HepG2 (cell line): ENCODE results near the gene ADGRG1. TPM values are rescaled to one million over a fixed set of nuclear protein-coding genes. Genes with fewer than 3 reads are reported as not detected.
A peak's percentile ranks its signal among the peaks of the same experiment; 100 is the strongest.

ENCODE experiments used
- AGO1 ChIP-seq: fragments of 200-400 bp; formaldehyde crosslinking; IDR thresholded peaks from 2 replicates; pipeline ENCODE4 v1.6.1; 2017; ENCODE audit warnings: mild to moderate bottlenecking, low read depth, low read length, moderate library complexity; ENCODE audit not compliant: poor library complexity, severe bottlenecking
- HDAC2 ChIP-seq: sonication (generic); formaldehyde crosslinking; IDR thresholded peaks from 2 replicates; pipeline ENCODE4 v1.4.0; 2020; ENCODE audit warnings: missing genetic modification reagents
- MZF1 ChIP-seq: sonication (generic); formaldehyde crosslinking; IDR thresholded peaks from 2 replicates; pipeline ENCODE4 v1.8.1; 2023; ENCODE audit warnings: mild to moderate bottlenecking, missing genetic modification reagents, borderline replicate concordance
- NCOR1 ChIP-seq: fragments of 200-600 bp; sonication (generic); IDR thresholded peaks from 2 replicates; pipeline ENCODE4 v1.7.0; 2017; ENCODE audit warnings: antibody characterized with exemption, low read length, borderline replicate concordance
- ZKSCAN8 ChIP-seq: IDR thresholded peaks from 2 replicates; pipeline ENCODE4 v1.6.1; 2016; ENCODE audit warnings: borderline replicate concordance, missing genetic modification reagents, missing compliant biosample characterization
- ZNF20 ChIP-seq: sonication (generic); formaldehyde crosslinking; IDR thresholded peaks from 2 replicates; pipeline ENCODE4 v1.4.0; 2020; ENCODE audit warnings: mild to moderate bottlenecking, moderate library complexity, missing genetic modification reagents
- ZNF292 ChIP-seq: sonication (generic); formaldehyde crosslinking; IDR thresholded peaks from 2 replicates; pipeline ENCODE4 v1.8.1; 2022; ENCODE audit warnings: mild to moderate bottlenecking, low read depth, missing genetic modification reagents, borderline replicate concordance
- ZNF296 ChIP-seq: sonication (generic); formaldehyde crosslinking; conservative IDR thresholded peaks from 2 replicates; pipeline ENCODE4 v1.5.0; 2020; ENCODE audit warnings: mild to moderate bottlenecking, missing genetic modification reagents
- ZNF598 ChIP-seq: sonication (generic); formaldehyde crosslinking; IDR thresholded peaks from 2 replicates; pipeline ENCODE4 v1.5.1; 2020; ENCODE audit warnings: mild to moderate bottlenecking, missing genetic modification reagents, borderline replicate concordance
- ZNF747 ChIP-seq: sonication (generic); formaldehyde crosslinking; IDR thresholded peaks from 2 replicates; pipeline ENCODE4 v1.8.1; 2023; ENCODE audit warnings: missing genetic modification reagents, mild to moderate bottlenecking, borderline replicate concordance
- polyA plus RNA-seq, 8 experiments: library from polyadenylated mRNA; depleted of rRNA in 3 of 8; stranded (reverse) in 7 of 8; unstranded in 1 of 8; fragments of >200 nt; fragmentation: Illumina TruSeq in 4 of 8; extraction: Trizol in 4 of 8; gene quantifications; 2 replicates each; pipeline versions ENCODE4 v1.2.1 to v1.2.3, GENCODE V29; 2011 to 2016; ENCODE audit warnings: low read depth in 4 of 8, missing spikeins in 1 of 8, mixed read lengths in 1 of 8; ENCODE audit not compliant: insufficient read depth in 1 of 8
- total RNA-seq, 5 experiments: library from RNA; depleted of rRNA; stranded (reverse); fragments of >200 nt; fragmentation: Illumina TruSeq; extraction: Trizol; gene quantifications; 2 replicates each; pipeline ENCODE4 v1.2.3, GENCODE V29; 2016; ENCODE audit warnings: low read depth in 1 of 5
- TF ChIP-seq, protein P1 (sequence below): sonication (generic); formaldehyde crosslinking; IDR thresholded peaks from 2 replicates; pipeline ENCODE4 v1.4.0; 2020; ENCODE audit warnings: missing genetic modification reagents, mild to moderate bottlenecking, borderline replicate concordance
- TF ChIP-seq, protein P2 (sequence below): sonication (generic); formaldehyde crosslinking; IDR thresholded peaks from 2 replicates; pipeline ENCODE4 v1.4.0; 2020; ENCODE audit warnings: missing genetic modification reagents, borderline replicate concordance
- TF ChIP-seq, protein P3 (sequence below): sonication (generic); formaldehyde crosslinking; IDR thresholded peaks from 2 replicates; pipeline ENCODE4 v1.4.0; 2020; ENCODE audit warnings: missing genetic modification reagents, mild to moderate bottlenecking, borderline replicate concordance
- TF ChIP-seq, protein P4 (sequence below): sonication (generic); formaldehyde crosslinking; IDR thresholded peaks from 2 replicates; pipeline ENCODE4 v1.4.0; 2020; ENCODE audit warnings: missing genetic modification reagents
- TF ChIP-seq, protein P5 (sequence below): sonication (generic); formaldehyde crosslinking; IDR thresholded peaks from 2 replicates; pipeline ENCODE4 v1.4.0; 2020; ENCODE audit warnings: mild to moderate bottlenecking, low read depth, missing genetic modification reagents
- TF ChIP-seq, protein P6 (sequence below): sonication (generic); formaldehyde crosslinking; IDR thresholded peaks from 2 replicates; pipeline ENCODE4 v1.8.1; 2023; ENCODE audit warnings: mild to moderate bottlenecking, moderate library complexity, missing genetic modification reagents

Gene ADGRG1
- total and polyA plus RNA-seq, 2 of the 13 experiments (the other 11 are each of a cell fraction or from before 2014, with no cell fraction given) = 2.7 to 5.9 TPM

DNA sequence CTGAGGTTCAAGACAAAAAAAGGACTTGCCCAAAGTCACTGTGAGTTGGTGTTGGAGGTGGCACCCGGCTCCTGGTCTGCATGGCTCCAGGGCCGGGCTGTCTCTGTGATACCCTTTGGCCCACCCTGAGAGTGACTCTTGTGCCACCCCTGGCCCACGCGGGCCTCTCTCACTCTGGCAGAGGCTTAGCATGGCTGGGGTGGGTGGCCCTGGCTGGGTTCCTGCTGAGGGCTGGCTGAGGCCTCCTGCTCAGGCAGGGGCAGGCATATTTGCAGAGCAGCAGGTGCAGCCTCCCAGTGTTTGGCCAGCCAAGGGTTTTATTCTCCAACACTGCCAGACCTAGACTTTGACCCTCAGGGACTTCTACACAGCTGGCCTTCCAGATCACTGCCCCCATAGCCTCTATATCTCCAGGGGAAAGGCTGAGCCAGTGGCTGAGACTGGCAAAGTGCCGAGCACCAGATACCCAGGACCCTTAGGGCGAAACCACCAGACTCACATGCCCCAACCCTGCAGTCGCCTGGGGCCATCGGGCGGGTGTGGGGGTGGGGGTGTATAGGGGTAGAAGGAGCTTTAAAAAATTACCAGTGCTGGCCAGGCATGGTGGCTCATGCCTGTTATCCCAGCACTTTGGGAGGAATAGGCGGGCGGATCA is 21.5 kb upstream of the ADGRG1 start (continued):
- TF ChIP-seq ZNF296 (CRISPR knock-in tag) (no peak; the same call in 1 of the 2 replicates), ZKSCAN8 (CRISPR knock-in tag) (no peak), ZNF598 (CRISPR knock-in tag) (peak; percentile 83; the same call in 1 of the 2 replicates), ZNF747 (CRISPR knock-in tag) (no peak), NCOR1 (peak; percentile 45; the same call in 1 of the 2 replicates), AGO1 (peak; percentile 49), ZNF20 (CRISPR knock-in tag) (no peak), HDAC2 (CRISPR knock-in tag) (peak; percentile 68), ZNF292 (CRISPR knock-in tag) (peak; percentile 97), MZF1 (CRISPR knock-in tag) (no peak)
- TF ChIP-seq, protein P1, sequence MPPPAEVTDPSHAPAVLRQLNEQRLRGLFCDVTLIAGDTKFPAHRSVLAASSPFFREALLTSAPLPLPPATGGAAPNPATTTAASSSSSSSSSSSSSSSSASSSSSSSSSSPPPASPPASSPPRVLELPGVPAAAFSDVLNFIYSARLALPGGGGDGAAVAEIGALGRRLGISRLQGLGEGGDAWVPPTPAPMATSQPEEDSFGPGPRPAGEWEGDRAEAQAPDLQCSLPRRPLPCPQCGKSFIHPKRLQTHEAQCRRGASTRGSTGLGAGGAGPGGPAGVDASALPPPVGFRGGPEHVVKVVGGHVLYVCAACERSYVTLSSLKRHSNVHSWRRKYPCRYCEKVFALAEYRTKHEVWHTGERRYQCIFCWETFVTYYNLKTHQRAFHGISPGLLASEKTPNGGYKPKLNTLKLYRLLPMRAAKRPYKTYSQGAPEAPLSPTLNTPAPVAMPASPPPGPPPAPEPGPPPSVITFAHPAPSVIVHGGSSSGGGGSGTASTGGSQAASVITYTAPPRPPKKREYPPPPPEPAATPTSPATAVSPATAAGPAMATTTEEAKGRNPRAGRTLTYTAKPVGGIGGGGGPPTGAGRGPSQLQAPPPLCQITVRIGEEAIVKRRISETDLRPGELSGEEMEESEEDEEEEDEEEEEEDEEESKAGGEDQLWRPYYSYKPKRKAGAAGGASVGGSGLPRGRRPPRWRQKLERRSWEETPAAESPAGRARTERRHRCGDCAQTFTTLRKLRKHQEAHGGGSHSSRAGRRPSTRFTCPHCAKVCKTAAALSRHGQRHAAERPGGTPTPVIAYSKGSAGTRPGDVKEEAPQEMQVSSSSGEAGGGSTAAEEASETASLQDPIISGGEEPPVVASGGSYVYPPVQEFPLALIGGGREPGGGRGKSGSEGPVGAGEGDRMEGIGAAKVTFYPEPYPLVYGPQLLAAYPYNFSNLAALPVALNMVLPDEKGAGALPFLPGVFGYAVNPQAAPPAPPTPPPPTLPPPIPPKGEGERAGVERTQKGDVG = no peak
- TF ChIP-seq, protein P2, sequence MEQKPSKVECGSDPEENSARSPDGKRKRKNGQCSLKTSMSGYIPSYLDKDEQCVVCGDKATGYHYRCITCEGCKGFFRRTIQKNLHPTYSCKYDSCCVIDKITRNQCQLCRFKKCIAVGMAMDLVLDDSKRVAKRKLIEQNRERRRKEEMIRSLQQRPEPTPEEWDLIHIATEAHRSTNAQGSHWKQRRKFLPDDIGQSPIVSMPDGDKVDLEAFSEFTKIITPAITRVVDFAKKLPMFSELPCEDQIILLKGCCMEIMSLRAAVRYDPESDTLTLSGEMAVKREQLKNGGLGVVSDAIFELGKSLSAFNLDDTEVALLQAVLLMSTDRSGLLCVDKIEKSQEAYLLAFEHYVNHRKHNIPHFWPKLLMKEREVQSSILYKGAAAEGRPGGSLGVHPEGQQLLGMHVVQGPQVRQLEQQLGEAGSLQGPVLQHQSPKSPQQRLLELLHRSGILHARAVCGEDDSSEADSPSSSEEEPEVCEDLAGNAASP (CRISPR knock-in tag) = no peak; the same call in 1 of the 2 replicates
- TF ChIP-seq, protein P3, sequence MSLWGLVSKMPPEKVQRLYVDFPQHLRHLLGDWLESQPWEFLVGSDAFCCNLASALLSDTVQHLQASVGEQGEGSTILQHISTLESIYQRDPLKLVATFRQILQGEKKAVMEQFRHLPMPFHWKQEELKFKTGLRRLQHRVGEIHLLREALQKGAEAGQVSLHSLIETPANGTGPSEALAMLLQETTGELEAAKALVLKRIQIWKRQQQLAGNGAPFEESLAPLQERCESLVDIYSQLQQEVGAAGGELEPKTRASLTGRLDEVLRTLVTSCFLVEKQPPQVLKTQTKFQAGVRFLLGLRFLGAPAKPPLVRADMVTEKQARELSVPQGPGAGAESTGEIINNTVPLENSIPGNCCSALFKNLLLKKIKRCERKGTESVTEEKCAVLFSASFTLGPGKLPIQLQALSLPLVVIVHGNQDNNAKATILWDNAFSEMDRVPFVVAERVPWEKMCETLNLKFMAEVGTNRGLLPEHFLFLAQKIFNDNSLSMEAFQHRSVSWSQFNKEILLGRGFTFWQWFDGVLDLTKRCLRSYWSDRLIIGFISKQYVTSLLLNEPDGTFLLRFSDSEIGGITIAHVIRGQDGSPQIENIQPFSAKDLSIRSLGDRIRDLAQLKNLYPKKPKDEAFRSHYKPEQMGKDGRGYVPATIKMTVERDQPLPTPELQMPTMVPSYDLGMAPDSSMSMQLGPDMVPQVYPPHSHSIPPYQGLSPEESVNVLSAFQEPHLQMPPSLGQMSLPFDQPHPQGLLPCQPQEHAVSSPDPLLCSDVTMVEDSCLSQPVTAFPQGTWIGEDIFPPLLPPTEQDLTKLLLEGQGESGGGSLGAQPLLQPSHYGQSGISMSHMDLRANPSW (CRISPR knock-in tag) = no peak
- TF ChIP-seq, protein P4, sequence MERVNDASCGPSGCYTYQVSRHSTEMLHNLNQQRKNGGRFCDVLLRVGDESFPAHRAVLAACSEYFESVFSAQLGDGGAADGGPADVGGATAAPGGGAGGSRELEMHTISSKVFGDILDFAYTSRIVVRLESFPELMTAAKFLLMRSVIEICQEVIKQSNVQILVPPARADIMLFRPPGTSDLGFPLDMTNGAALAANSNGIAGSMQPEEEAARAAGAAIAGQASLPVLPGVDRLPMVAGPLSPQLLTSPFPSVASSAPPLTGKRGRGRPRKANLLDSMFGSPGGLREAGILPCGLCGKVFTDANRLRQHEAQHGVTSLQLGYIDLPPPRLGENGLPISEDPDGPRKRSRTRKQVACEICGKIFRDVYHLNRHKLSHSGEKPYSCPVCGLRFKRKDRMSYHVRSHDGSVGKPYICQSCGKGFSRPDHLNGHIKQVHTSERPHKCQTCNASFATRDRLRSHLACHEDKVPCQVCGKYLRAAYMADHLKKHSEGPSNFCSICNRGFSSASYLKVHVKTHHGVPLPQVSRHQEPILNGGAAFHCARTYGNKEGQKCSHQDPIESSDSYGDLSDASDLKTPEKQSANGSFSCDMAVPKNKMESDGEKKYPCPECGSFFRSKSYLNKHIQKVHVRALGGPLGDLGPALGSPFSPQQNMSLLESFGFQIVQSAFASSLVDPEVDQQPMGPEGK (CRISPR knock-in tag) = peak; percentile 80
- TF ChIP-seq, protein P5, sequence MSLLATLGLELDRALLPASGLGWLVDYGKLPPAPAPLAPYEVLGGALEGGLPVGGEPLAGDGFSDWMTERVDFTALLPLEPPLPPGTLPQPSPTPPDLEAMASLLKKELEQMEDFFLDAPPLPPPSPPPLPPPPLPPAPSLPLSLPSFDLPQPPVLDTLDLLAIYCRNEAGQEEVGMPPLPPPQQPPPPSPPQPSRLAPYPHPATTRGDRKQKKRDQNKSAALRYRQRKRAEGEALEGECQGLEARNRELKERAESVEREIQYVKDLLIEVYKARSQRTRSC (CRISPR knock-in tag) = no peak
- TF ChIP-seq, protein P6, sequence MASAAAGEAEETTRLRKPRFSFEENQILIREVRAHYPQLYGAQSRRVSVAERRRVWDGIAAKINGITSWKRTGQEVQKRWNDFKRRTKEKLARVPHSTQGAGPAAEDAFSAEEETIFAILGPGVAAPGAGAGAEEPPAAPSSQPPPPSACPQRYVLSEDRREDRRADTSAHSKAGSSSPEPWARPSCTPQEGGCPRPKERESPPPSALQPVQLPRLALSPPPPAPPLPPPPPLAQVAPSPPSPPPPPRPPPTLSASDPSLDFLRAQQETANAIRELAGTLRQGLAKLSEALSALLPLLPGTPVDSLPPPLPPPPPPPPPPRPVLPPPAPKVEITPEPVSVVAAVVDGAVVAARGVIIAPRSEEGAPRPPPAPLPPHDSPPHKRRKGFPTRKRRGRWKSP (CRISPR knock-in tag) = no peak
